UCSD-AML1 (cell line): Measurements from ENCODE around the gene PIK3AP1.
A peak's percentile ranks its signal among the peaks of the same experiment; 100 is the strongest.

Experiments
- DNase-seq: peaks from one replicate; lab custom pipeline; 2025; ENCODE audit not compliant: unreplicated experiment; lab: John Stamatoyannopoulos, UW

PIK3AP1 gene

GRCh38 chr10:96616961-96617360 is 103.4 kb downstream of the PIK3AP1 start:
- no peak for DNase-seq

- DNase-seq = no peak
Measured at GRCh38 chr10:96614515-96614914, 105.8 kb downstream of the PIK3AP1 start.

GRCh38 chr10:96613576-96613975 is 106.7 kb downstream of the PIK3AP1 start:
- DNase-seq = no peak

DNA sequence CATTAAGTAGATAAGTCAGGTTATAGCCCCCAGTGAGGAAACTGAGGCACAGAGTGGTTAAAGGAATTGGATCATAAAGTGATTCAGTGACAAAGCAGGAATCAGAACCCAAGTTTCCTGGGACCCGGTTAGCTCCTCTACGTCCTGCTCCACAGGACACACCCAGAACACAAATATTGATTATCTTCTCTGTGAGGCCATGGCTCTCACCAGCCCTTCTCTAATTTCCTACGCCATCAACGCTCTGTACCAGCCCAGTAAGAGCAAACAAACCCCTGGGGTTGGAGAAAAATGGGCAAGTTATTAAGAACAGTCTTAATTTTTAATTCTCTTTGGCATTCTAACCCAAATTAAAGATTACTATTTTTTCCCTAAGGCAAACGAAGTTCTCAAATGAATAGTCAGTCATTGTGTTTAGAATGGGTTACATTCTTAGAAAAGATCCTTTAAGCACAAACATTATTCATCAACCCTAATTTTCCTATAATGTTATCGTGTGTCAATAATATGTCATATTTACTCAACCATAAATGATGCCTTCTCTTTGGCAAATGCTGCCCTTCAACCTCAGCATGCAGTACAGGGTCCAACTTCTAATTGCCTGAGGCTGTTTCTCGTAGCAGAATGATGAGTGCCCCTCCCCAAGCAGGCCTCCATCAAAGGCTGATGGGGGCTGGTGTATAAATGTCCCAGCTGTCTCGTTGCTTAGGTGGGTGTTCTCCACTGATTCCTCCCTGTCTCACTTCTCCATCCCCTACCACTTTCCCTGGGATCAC is 108.1 kb downstream of the PIK3AP1 start:
- no peak for DNase-seq

GRCh38 chr10:96610817-96611216 is 109.5 kb downstream of the PIK3AP1 start:
- no peak for DNase-seq

DNA sequence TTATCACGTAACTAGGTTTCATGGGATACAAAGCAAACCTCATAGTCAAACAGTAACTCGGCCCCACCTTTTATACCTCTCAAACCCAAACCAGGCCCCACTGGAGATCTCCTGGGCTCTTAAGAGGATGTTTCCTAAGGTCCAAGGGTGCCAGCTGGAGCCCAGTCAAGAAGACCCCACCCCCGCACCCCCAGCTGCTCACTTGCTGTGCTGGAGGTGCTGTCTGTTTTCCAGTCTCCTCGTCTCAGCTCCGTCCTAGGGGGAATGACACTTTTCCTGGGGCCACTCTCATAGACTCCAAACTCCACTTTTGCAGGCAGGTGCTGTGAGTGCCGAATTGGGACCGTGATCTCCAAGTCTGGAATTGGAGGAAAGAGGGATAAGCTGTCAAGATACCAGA is 110.8 kb downstream of the PIK3AP1 start:
- no peak for DNase-seq

DNA sequence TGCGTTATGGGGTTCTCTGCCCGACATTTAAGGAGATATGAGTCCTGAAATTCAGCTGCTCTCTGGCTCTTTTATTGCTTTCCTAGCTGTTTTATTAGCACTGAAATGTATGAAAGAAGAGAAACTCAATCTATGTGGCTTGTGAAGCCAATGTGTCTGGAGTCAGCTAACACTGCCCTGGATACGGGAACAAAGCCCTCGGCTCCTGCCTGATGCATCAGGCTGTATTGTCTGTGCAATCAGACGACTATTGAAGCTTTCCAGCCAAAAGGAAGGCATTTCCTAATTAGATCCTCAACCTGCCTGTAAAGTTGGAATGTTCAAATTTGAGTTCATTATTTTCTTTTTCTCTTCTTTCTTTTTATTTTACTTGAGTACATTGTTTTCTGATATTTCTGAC is 111.5 kb downstream of the PIK3AP1 start:
- DNase-seq = no peak

GRCh38 chr10:96608262-96608661 is 112.1 kb downstream of the PIK3AP1 start:
- no peak for DNase-seq

- no peak for DNase-seq
Measured at GRCh38 chr10:96606946-96607345, 113.4 kb downstream of the PIK3AP1 start.

GRCh38 chr10:96606216-96606615 is 114.1 kb downstream of the PIK3AP1 start:
- DNase-seq = no peak

DNA sequence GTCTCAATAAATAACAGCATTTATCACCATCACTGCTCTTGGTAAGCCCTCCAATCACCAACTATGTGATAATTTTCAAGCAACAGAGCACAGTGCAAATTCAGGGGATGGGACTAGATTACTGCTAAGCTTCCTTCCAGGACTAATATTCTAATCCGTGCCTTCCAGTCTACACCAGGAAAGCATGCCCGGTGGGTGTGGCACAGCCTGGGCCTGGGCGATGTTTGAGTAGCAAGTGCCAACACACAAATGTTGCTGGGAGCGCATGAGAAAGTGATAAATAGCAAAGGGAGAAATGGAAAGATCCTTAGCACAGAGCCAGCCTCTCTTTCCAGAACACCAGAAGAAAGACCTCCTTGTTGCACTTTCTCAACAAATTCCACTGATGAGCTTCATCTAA is 120.0 kb downstream of the PIK3AP1 start:
- DNase-seq = no peak

- no peak for DNase-seq
Measured at GRCh38 chr10:96598846-96599245, 121.5 kb downstream of the PIK3AP1 start.

DNA sequence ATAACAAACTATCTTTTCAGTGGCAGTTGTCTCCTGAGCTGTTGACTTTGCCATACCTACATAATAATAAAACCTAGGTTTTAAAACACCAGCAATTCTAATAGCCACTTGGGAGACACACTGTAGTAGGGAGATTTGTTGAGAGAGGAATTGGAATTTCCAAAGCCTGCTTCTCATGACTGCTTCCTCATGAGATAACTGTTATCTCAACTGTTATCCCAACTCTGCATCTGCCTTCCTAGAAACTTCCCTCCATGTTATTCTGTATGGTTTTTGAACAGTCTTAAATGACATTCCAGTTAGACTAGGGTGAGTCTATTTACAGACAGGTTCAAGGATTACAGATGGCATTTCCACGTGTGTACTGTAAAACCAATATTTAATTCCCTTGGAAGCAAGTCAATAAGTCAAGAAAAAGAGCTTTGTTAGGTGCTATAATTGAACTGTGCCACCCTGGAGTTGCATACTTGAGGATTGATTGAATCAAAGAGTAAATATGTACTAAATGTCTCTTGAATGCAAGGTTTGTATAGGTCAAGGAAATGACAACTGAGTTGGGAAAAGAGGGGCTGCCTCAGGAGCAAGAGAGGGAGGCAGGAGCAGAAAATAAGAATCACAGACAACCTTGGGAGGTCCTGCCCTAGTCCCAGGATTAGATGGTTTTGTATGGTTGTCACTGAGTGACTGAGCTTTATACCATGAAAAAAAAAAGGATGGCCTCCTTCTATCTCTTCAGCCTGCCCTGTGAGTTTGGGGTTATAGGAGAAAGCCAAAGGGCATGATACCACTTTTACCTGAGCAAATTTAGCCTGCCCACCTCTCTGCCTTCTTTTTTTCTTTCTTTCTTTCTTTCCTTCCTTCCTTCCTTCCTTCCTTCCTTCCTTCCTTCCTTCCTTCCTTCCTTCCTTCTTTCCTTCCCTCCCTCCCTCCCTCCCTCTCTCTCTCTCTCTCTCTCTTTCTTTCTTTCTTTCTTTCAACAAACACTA is 123.6 kb downstream of the PIK3AP1 start:
- DNase-seq = no peak

- no peak for DNase-seq
Measured at GRCh38 chr10:96595741-96596140, 124.6 kb downstream of the PIK3AP1 start.

- DNase-seq = no peak
Measured at GRCh38 chr10:96591946-96592345, 128.4 kb downstream of the PIK3AP1 start.

DNA sequence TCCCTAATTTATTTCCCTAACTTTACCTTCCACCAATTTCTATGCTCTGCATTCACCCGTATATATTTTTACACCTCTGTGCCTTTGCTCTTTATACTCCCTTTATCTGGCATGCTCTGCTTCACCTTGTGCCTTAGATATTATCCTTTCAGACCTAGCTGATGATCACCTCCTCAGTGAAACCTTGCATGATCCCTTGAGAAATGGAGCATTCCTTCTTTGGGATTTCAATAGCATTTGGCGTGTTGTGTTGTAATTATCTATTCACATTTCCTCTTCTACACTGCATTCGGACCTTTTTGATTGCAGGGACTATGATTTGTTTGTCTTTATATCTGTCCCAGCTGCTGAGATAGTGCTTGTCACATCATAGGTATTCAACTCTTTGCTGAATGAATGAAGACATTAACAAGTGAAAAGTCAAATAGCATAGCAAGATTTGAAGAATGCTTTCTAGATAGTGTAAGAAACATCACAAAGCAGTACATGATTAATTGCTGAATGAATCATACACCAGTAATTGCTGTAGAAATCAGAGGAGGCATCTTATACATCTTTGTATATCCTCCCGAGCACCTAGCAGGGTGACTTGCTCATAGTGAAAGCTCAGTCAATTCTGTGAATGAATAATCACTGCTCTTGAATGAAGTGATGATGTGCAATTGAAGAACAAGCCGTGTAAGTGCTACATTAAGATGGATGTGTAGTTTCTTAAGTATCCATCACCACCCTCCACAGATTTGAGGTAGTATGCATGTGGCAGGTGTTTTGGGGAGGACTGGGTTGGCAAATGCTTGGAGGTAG is 131.5 kb downstream of the PIK3AP1 start:
- no peak for DNase-seq

- DNase-seq = no peak
Measured at GRCh38 chr10:96588060-96588554, 132.2 kb downstream of the PIK3AP1 start.

DNA sequence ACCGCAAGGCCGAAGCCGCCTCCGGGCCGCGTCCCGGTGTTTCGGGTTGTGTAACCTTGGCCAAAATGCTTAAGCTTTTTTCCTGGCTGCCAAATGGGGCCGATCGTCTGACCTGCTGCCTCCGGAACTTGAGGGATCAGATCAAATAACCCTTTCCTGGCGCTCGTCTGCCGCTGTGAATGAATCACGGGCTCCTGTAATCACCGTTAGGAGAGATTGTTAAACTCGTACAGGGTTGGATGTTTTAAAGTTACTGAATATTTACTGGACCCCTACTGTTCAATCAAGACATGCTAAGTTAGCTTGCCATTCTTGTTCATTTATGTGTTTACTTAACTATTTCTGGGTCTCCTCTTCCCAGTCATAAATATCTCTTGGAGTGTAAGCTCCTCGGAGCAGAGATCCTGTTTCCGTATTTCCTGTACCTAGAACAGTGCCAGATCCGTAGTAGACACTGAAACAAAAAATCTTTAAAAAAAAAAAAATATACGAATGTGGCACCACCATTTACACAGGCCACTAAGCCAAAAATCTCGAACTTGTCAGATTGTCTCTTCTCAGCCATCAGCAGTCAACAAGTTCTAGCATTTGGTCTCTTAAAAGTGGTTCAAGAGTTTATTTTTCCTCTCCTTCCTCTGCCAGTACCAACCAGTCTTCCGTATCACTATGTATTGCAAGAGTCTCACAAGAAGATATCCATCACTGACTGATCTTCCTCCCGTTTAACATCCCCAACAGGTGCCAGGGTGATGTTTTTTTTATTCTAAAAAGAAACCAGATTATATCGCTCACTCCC is 132.9 kb downstream of the PIK3AP1 start:
- DNase-seq = no peak

GRCh38 chr10:96586419-96587263 is 133.7 kb downstream of the PIK3AP1 start, which contains the start of gene TM9SF3:
Gene TM9SF3, minus strand, starts transcription at chr10:96587012. Its CDS starts 177 bp downstream, at chr10:96586835.
- peak; percentile 90 for DNase-seq
